Stimulated activated CD8-positive, alpha-beta memory T cell treated with anti-CD3 and anti-CD28 coated beads, Interleukin-7, amount 100 ng/mL, for 4 hours (primary cell): ENCODE measurements around the gene ILKAP.

Experiments
- DNase-seq, 2 donors: peaks; one replicate each; pipeline ENCODE4 v3.0.0-alpha.2; 2020; ENCODE audit warnings: low read depth in 2 of 2

The ILKAP gene

DNA sequence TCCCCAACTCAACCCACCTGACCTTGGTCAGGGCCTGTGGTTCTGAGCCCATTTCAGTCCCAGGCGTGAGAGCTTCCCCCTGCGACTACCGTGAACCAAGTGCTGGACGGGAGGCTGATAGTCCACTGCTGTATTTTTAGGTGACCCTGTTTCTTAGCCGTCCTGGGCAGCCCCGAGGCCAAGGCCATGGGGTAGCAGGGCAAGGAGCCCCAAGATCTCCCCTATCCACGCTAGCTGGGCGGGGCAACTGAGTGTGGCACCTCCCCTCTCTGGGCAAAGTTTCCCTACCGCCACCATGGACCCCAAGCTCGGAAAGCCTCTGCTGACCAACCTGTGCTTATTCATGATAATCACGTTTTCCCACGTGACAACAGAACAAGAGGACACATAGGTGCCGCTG lies 65.6 kb downstream of the ILKAP start:
- DNase-seq = no peak

DNA sequence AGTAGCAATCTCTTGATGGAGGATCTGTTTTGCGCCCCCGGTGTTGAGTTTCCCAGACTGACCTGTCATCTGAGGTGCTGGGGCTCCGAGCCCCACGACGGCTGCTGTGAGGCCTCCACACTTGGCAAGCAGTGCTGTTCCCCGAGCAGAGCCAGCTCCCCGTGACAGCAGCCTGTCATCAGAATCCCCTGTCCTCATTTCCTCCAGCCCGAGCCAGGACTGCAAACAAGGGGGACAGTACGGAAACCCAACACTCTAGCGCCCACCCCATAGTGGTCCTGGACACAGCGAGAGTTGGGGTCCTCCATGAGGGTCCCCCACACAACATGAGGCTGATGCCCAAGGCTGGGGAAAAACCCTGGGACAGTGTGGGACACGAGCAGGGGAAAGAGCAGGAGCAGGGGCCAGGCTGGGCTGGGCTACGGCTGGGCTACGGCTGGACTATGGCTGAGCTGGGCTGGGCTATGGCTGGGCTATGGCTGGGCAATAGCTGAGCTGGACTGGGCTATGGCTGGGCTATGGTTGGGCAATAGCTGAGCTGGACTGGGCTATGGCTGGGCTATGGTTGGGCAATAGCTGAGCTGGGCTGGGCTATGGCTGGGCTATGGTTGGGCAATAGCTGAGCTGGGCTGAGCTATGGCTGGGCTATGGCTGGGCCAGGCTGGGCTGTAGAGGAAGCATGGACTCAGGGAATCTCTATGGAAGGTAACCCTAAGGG lies 66.5 kb downstream of the ILKAP start:
- DNase-seq = no peak

DNA sequence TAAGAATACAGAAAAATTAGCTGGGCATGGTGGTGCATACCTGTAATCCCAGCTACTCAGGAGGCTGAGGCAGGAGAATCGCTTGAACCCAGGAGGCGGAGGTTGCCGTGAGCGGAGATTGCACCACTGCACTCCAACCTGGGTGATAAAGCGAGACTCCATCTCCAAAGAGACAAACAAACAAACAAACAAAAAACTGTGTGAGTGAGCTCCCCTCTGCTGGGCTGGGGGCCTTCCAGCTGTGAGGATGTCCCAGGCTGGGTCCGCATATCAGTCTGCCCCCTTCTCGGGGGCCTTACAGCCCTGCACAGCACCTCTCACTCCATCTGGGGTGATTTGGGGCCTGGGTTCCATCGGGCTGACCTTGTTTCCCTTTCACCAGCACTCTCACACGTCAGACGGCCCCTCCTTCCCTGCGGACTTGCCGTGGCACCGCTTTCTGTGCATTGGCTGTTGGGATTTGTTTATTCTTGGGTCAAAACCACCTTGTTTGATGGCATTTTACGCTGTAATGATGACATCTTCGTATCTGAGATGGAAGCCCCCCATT lies 67.8 kb downstream of the ILKAP start:
- no peak for DNase-seq

DNA sequence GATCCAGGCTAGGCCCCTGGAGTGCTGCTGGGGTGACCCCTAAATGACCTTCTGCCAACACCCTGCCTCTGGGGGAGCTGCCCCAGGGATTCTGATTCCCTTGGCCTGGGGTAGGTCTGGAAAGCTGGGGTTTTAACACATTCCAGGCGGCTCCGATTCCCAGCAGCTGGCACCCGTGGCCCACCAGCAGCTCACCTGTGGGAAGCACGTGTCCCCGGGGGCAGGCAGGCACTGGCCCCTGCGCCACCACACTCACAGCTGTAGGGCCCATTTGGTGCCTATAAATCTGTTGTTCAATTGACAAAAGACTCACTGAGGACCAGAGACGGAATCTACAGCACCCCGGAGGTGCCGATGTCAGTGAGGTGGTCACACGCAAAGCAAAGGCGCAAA lies 69.1 kb downstream of the ILKAP start:
- DNase-seq = no peak

GRCh38 chr2:238133499-238134392 lies 69.7 kb downstream of the ILKAP start:
- no peak for DNase-seq

GRCh38 chr2:238132463-238133450 lies 70.7 kb downstream of the ILKAP start:
- DNase-seq = no peak

- DNase-seq = no peak
Measured at GRCh38 chr2:238131761-238132462, 71.6 kb downstream of the ILKAP start.

DNA sequence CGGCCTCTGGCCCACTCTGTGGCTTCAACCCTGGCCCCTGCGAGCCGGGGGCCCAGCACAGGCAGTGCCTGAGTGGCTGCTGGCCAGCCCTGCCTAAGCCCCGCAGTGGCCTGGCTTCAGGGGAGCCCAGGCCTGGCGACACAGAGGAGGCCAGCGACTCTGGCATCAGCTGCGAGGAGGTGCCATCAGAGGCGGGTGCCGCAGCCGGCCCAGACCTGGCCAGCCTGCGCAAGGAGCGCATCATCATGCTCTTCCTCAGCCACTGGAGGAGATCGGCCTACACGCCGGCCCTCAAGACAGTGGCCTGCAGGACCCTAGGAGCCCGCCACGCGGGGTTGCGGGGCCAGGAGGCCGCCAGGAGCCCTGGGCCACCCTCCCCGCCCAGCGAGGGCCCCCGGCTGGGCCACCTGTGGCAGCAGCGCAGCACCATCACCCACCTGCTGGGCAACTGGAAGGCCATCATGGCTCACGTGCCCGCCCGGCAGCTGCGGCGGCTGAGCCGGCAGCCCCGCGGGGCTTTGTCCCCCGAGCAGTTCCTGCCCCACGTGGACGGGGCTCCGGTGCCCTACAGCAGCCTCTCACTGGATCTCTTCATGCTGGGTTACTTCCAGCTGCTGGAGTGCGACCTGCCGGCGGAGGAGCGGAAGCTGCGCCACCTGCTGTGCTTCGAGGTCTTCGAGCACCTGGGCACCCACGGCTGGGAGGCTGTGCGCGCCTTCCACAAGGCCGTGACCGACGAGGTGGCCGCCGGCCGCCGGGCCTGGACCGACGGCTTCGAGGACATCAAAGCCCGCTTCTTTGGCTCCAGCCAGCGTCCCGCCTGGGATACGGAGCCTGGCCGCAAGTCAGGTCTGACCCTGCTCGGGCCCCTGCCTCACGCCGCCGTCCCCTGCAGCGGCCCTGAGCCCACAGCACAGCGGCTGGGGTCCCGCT lies 72.5 kb downstream of the ILKAP start:
- DNase-seq = no peak

DNA sequence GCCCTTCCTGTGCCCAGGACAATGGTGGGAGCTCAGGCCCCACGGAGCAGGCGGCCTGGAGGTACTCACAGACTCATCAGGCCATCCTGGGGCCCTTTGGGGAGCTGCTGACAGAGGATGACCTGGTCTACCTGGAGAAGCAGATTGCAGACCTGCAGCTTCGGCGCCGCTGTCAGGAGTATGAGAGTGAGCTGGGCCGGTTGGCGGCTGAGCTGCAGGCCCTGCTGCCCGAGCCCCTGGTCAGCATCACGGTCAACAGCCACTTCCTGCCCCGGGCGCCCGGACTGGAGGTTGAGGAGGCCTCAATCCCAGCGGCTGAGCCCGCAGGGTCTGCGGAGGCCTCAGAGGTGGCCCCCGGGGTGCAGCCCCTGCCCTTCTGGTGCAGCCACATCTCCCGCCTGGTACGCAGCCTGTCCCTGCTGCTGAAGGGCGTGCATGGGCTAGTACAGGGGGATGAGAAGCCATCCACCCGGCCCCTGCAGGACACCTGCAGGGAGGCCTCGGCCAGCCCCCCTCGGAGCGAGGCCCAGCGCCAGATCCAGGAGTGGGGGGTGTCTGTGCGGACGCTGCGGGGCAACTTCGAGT lies 73.3 kb downstream of the ILKAP start:
- DNase-seq = no peak

- DNase-seq = no peak
Measured at GRCh38 chr2:238129166-238130010, 74.1 kb downstream of the ILKAP start.

DNA sequence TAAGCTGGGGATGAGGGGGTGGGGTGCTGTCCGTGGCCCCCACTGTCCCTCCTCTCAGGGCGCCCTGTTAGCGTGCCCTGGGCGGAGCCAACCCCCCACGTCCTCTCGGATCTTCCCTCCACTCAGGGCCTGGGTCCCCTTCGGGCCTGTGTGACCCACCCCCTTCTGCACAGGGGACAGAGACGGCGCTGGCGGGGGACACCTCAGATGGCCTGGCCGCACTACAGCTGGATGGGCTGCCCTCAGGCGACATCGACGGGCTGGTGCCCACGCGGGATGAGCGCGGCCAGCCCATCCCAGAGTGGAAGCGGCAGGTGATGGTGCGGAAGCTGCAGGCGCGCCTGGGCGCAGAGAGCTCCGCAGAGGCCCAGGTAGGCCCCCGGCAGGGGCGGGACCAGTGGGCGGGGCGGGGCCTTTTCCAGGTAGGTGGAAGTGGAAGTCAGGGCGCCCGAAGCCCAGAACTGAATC lies 74.9 kb downstream of the ILKAP start:
- no peak for DNase-seq

- DNase-seq = no peak
Measured at GRCh38 chr2:238128061-238128440, 75.4 kb downstream of the ILKAP start.

GRCh38 chr2:238127165-238128060 lies 76.1 kb downstream of the ILKAP start:
- DNase-seq = no peak

DNA sequence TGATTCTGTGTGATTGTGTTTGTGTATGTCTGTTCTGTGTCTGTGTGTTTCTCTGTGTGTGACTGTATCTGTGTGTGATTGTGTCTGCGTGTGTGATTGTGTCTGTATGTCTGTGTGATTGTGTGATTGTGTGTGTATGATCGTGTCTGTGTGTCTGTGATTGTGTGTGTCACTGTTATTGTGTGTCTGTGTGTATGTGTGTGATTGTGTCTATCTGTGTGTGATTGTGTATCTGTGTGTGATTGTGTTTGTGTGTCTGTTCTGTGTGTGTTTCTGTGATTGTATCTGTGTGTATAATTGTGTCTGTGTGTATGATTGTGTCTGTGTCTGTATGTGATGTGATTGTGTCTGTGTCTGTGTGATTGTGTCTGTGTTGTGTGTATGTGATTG lies 76.7 kb downstream of the ILKAP start:
- DNase-seq = no peak

DNA sequence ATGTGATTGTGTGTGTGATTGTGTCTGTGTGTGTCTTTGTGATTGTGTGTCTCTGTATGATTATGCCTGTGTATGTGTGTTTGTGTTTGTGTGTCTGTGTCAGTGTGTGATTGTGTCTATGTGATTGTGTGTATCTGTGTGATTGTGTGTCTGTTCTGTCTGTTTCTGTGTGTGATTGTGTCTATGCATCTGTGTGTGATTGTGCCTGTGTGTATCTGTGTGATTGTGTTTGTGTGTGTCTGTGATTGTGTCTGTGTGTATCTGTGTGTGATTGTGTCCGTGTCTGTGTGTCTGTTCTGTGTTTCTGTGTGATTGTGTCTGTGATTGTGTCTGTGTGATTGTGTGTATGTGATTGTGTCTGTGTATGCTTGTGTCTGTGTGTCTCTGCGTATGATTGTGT lies 77.2 kb downstream of the ILKAP start:
- DNase-seq = no peak

- DNase-seq = no peak
Measured at GRCh38 chr2:238125127-238125885, 78.2 kb downstream of the ILKAP start.
